ENCODE measurements around the gene CERS6.

Gene CERS6

GRCh38 chr2:168521053-168521741 is 65.1 kb downstream of the CERS6 start:
- DNase-seq (ENCODE audit: low read depth), result no peak
- TF ChIP-seq CTCF (IDR thresholded peaks at IDR 0.05; ENCODE audit: low read length, missing control alignments), result no peak
- H3K4me3 ChIP-seq (replicated peaks; ENCODE audit: low read depth, low read length), result no peak overlapping the region

GRCh38 chr2:168522446-168522845 is 66.4 kb downstream of the CERS6 start:
- no peak for DNase-seq (ENCODE audit: low read depth)
- no peak for TF ChIP-seq CTCF (IDR thresholded peaks at IDR 0.05; ENCODE audit: low read length, missing control alignments)
- H3K4me3 ChIP-seq (replicated peaks; ENCODE audit: low read depth, low read length), result no peak overlapping the region

GRCh38 chr2:168524005-168524404 is 67.9 kb downstream of the CERS6 start:
- no peak for TF ChIP-seq CTCF (IDR thresholded peaks at IDR 0.05; ENCODE audit: low read length, missing control alignments)
- no peak overlapping the region for H3K4me3 ChIP-seq (replicated peaks; ENCODE audit: low read depth, low read length)
- no peak for DNase-seq (ENCODE audit: low read depth)

- DNase-seq (ENCODE audit: low read depth), result no peak
- H3K4me3 ChIP-seq (replicated peaks; ENCODE audit: low read depth, low read length), result no peak overlapping the region
- TF ChIP-seq CTCF (IDR thresholded peaks at IDR 0.05; ENCODE audit: low read length, missing control alignments), result no peak
These were observed 68.9 kb downstream of the CERS6 start for GRCh38 chr2:168525020-168525419.

GRCh38 chr2:168525716-168526446 is 69.8 kb downstream of the CERS6 start:
- TF ChIP-seq CTCF (IDR thresholded peaks at IDR 0.05; ENCODE audit: low read length, missing control alignments), result no peak
- no peak overlapping the region for H3K4me3 ChIP-seq (replicated peaks; ENCODE audit: low read depth, low read length)
- DNase-seq (ENCODE audit: low read depth), result no peak

- TF ChIP-seq CTCF (IDR thresholded peaks at IDR 0.05; ENCODE audit: low read length, missing control alignments), result no peak
- no peak overlapping the region for H3K4me3 ChIP-seq (replicated peaks; ENCODE audit: low read depth, low read length)
- peak; percentile 39 for DNase-seq (ENCODE audit: low read depth)
These were observed 70.6 kb downstream of the CERS6 start for GRCh38 chr2:168526641-168527040.
